Stromal cell of bone marrow (primary cell): Measurements from ENCODE around the gene CARMIL1.

Experiments
- DNase-seq: peaks from one replicate; pipeline ENCODE4 v3.0.0-alpha.2; 2012; ENCODE audit warnings: low read depth

The CARMIL1 gene

DNA sequence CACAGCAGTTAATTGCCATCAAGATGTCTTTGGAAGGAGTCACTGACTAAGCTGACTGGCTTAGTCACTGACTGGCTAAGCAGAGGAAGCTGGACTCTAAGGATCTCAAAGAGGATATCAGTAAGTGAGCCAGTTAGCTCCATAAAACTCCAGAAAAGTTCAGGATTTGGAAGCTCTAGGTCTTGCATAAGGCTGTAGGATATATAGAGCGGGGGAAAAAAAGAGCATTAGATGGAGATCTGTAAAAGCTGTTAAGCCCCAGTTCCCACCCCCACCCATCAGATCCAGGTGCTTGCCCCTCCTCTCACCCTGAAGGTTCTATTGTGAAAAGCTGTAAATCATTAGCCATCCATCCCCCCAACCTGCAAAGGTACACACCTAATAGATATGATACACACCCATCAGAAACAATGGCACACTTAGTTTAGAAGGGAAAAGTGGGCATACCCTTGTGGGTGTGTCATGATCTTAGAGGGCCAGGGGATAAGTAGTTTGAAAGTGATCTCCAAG is 32.2 kb downstream of the CARMIL1 start:
- DNase-seq, result peak; percentile 64

GRCh38 chr6:25312034-25312620 is 33.0 kb downstream of the CARMIL1 start:
- peak; percentile 76 for DNase-seq

DNA sequence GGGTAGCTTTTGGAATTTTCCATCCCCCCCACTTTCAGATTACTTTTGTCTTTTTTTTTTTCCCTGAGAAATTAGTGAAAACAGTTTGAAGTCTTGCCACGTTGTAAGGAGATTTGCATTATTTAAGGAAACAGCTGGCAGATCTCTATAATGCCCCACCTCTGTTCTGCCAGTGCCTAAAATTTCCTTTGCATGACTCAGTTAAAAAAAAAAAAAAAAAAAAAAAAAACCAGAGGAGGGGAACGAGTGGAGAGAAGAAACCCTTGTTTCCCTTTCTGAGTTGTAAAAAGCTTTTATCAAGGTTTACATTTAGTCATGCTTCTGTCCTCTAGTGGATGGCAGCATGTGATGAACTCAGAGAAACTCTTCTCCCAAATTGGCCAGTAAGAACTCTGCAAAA is 33.5 kb downstream of the CARMIL1 start:
- DNase-seq, result peak; percentile 50

DNA sequence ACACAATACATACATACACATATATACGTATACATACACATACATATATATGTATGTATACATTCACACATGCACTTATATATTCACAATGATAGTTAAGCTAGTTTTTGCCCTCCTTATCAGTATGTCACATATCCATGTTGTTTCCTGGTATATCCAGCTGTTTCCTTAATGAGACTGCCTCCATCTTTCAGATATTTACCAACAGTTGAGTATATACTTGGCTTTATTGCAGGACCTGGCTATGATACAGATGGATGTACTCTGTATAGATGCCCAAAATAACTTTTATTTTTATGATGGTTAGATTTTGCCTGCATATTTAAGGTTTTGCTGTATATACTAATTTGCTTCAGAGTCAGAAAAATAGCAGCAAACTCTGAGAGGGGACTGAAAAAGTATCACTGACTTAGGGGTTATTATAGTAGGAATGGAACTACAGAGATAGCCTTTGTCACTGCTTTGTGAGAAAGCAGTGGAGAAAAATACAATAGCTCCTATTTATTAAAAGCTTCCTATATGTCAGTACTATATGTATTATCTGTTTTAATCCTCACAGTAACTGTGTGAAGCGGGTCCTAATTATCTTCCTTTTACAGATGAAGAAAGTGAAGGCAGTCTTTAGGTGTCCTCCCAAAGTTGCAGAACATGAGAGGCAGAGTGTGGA is 35.5 kb downstream of the CARMIL1 start:
- DNase-seq, result no peak

DNA sequence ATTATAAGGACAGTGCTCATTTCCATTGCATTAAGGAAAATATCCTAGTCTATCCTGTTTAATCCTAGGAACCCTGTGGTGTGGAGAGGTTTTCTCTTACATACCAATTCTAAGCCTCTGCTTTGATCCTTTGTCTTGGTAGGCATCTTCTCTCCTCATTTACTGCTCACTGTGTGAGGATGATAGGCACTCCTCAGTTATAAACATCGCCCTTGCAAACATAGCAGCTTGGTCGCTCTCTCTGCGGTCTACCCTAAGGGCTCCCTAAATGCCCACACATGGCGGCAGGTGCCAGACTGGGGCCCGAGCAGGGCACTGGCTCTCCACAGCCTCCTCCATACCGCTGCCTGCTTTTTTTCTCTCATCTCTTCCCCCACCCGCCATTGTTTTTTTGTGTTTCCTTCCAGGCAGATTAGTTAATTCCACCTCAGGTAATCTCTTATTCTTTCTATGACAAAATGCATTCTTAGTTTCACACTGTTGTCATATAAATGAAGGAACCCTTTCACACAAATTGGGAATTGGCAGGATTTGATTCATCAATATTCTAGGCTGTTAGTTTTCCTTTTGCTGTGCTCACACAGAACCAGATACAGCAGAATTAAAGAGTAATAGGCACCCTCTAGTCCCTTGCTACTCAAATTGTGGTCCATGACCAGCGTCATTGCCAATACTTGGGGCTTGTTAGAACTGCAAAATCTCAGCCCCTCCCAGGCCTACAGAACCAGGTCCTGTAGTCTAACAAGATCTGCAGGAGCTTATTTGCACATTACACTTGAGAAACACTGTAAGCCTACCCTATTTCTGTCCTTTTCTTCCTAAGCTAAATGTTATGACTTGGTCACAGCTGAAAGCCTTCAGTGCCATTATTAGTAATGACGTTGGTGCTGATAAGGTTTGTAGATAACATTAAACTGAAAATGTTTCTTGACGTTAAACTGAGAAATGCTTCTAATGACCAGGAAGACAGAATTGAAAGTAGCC is 36.3 kb downstream of the CARMIL1 start:
- no peak for DNase-seq

DNA sequence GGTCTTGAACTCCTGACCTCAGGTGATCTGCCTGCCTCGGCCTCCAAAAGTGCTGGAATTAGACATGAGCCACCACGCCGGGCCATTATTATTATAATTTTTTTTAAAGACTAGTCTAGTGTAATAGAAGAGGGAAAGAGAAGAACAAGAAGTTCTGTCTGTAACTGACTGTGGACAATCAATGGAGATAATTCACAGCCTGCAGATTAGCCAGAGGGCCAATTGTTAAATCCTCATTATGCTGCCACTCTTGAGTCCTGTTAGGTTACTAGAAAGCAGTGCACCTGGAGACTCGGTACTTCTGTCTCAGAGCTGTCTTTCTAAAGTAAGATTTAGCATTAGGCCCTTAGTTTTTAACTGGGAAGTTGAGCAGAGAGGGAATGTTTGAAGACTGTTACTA is 37.5 kb downstream of the CARMIL1 start:
- DNase-seq, result no peak

GRCh38 chr6:25318589-25318988 is 39.4 kb downstream of the CARMIL1 start:
- DNase-seq, result no peak

GRCh38 chr6:25320459-25320858 is 41.3 kb downstream of the CARMIL1 start:
- DNase-seq, result no peak

GRCh38 chr6:25322692-25323091 is 43.5 kb downstream of the CARMIL1 start:
- DNase-seq, result no peak

GRCh38 chr6:25324066-25324762 is 45.0 kb downstream of the CARMIL1 start:
- DNase-seq, result no peak

- no peak for DNase-seq
These were observed 47.0 kb downstream of the CARMIL1 start for GRCh38 chr6:25326126-25326525.

DNA sequence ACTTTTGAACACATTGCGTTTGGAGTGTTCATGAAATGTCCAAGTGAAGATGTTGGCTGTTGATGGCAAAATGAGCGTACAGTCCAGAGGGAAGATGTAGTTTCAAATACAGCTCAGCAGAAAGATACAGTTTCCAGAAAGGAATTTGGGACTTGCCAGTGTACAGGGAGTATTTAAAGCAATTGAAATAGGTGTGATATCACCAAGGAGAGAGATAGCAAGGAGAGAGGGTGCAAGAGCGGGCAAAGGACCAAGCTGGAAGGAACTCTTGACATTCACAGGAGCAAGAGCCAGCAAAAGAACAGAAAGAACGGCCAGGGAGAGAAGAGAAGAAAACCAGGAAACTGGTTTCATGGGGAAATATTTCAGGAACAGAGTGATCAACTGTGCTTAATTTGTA is 47.8 kb downstream of the CARMIL1 start:
- DNase-seq, result no peak

GRCh38 chr6:25327432-25327831 is 48.3 kb downstream of the CARMIL1 start:
- no peak for DNase-seq

- no peak for DNase-seq
These were observed 50.1 kb downstream of the CARMIL1 start for GRCh38 chr6:25329161-25329817.

GRCh38 chr6:25329982-25330381 is 50.8 kb downstream of the CARMIL1 start:
- no peak for DNase-seq

GRCh38 chr6:25330796-25331685 is 51.9 kb downstream of the CARMIL1 start:
- DNase-seq, result peak; percentile 36

GRCh38 chr6:25332165-25332564 is 53.0 kb downstream of the CARMIL1 start:
- DNase-seq, result no peak

GRCh38 chr6:25332655-25333071 is 53.5 kb downstream of the CARMIL1 start:
- DNase-seq, result no peak

- DNase-seq, result no peak
These were observed 54.3 kb downstream of the CARMIL1 start for GRCh38 chr6:25333471-25333870.

DNA sequence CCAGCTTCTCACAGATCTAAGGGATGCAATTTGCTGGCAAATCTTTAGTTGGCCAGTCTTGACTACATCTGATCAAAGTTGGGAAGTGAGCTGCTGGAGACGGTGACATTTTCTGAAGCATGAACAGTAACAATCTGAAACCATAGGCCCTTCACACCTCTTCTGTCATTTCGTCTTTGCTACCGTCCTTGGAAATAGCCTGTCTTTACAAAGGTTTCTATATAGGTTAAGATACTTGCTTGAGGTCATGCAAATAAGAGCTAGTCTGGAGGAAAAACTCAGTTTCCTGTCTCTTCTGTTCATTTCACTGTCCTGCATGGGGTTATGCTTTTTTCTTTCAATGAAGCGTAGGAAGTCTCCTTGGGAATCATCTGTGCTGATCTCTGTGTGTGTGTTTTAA is 55.6 kb downstream of the CARMIL1 start:
- DNase-seq, result no peak
